LNCaP clone FGC (cell line): ENCODE measurements around the gene THBS2.
"Not testable (repeated sequence)": the region's sequence is repeated elsewhere in the genome, so short reads cannot be mapped to it uniquely, and the experiment has no call there.

Source experiments
- DNase-seq: peaks from one replicate; pipeline ENCODE4 v3.0.0-alpha.2; 2011; ENCODE audit warnings: low read depth
- H3K4me3 ChIP-seq: 2 replicates; pipeline ENCODE4 v1.5.1; 2011; ENCODE audit warnings: mild to moderate bottlenecking, low read depth, low read length, control low read depth
- TF ChIP-seq, protein P1 (sequence below): IDR thresholded peaks from 2 replicates; pipeline ENCODE4 v1.5.1; 2012; ENCODE audit warnings: mild to moderate bottlenecking; ENCODE audit not compliant: control insufficient read depth, insufficient read depth; ENCODE audit errors: extremely low read depth

THBS2 gene

GRCh38 chr6:169266746-169267591, 13.3 kb upstream of the THBS2 start:
- TF ChIP-seq, protein P1, sequence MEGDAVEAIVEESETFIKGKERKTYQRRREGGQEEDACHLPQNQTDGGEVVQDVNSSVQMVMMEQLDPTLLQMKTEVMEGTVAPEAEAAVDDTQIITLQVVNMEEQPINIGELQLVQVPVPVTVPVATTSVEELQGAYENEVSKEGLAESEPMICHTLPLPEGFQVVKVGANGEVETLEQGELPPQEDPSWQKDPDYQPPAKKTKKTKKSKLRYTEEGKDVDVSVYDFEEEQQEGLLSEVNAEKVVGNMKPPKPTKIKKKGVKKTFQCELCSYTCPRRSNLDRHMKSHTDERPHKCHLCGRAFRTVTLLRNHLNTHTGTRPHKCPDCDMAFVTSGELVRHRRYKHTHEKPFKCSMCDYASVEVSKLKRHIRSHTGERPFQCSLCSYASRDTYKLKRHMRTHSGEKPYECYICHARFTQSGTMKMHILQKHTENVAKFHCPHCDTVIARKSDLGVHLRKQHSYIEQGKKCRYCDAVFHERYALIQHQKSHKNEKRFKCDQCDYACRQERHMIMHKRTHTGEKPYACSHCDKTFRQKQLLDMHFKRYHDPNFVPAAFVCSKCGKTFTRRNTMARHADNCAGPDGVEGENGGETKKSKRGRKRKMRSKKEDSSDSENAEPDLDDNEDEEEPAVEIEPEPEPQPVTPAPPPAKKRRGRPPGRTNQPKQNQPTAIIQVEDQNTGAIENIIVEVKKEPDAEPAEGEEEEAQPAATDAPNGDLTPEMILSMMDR, result no peak
- DNase-seq, result no peak
- no peak overlapping the region for H3K4me3 ChIP-seq

- TF ChIP-seq, protein P1, result no peak
- DNase-seq, result no peak
- H3K4me3 ChIP-seq, result no peak overlapping the region
Measured at GRCh38 chr6:169266261-169266660, 12.6 kb upstream of the THBS2 start.

- TF ChIP-seq, protein P1, result no peak
- no peak overlapping the region for H3K4me3 ChIP-seq
- DNase-seq, result no peak
Measured at GRCh38 chr6:169265486-169266131, 12.0 kb upstream of the THBS2 start.

GRCh38 chr6:169263836-169264608, 10.4 kb upstream of the THBS2 start:
- TF ChIP-seq, protein P1, result no peak
- DNase-seq, result peak; percentile 32
- H3K4me3 ChIP-seq, result no peak overlapping the region

GRCh38 chr6:169263374-169263773, 9.7 kb upstream of the THBS2 start:
- TF ChIP-seq, protein P1, result no peak
- no peak overlapping the region for H3K4me3 ChIP-seq
- no peak for DNase-seq

GRCh38 chr6:169262602-169263001, 9.0 kb upstream of the THBS2 start:
- not testable (repeated sequence) for H3K4me3 ChIP-seq, DNase-seq

DNA sequence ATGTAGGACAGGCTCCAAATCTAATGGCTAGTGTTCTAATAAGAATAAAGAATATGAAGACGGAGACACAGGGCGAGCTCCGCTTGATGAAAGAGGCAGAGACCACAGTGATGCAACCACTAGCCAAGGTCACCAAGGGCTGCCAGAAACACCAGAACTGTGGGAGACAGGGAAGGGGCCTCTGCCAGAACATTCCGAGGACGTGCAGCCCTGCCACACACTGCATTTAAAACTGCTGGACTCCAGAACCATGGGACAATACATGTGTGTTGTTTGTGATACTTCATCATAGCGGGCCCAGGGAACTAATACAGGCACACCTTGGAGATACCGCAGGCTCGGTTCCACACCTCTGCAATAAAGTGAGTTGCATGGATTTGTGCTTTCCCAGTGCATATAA, 2.9 kb upstream of the THBS2 start:
- TF ChIP-seq, protein P1, result no peak
- DNase-seq, result no peak
- H3K4me3 ChIP-seq, result no peak overlapping the region
